GM23248 (cell line): ENCODE measurements around the gene PYGB.

Source experiments
- EZH2 ChIP-seq: fragments of 200-600 bp; sonication (generic); IDR thresholded peaks from 2 replicates; pipeline ENCODE4 v1.6.1; 2018; ENCODE audit warnings: antibody characterized with exemption, mild to moderate bottlenecking; ENCODE audit not compliant: insufficient read depth, poor library complexity, severe bottlenecking
- EZH2phosphoT487 ChIP-seq: fragments of 200-600 bp; sonication (generic); IDR thresholded peaks from 2 replicates; pipeline ENCODE4 v1.6.1; 2018; ENCODE audit warnings: antibody characterized with exemption, moderate library complexity, mild to moderate bottlenecking, low read depth; ENCODE audit not compliant: insufficient read depth

- TF ChIP-seq EZH2, result no peak
- no peak for TF ChIP-seq EZH2phosphoT487
Observed at GRCh38 chr20:25324412-25324811, 76.5 kb downstream of the PYGB start.
